Amygdala (tissue), 56 donors: ENCODE results near the gene PIK3R1.

Experiments
- DNase-seq, 56 donors: peaks; one replicate each; lab custom pipeline; 2025; lab: John Stamatoyannopoulos, UW

The PIK3R1 gene

DNA sequence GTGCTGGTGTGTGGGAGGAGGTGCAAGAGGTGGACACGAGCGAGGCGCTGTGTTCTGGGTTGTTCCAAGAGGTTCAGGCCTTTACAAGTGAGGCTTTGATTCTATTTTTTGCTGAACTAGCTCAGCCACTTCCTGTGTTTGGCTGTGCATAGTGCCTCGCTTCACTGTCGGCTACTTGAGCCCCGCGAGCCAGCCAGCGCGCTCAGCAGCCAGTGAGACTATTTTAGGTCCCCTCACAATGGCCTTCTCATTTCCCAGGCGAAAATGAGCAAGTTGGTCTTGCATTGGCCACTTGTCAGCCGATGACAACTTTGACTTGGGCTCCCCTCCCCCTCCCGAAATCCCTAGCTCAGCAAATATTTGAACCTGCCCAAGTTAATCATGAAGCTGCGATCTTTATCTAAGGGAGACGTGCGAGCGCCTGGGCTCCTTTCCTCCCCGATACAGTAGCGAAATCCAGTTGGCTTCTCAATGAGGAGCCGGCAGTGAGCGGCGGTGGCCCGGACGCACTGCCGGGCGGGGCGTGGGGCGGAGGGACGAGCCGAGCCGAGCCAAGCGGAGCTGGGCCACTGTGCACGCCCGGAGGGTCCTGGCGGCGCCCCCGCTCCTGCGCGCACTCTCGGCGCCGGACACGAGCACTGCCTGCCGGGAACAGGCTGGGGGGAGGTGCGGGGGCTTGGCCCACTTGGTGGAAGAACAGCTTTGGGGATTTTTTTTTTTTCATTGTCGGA is 72.6 kb downstream of the PIK3R1 start:
- peak in 55 of 56 donors; percentile 20 to 91 (median 78) for DNase-seq

DNA sequence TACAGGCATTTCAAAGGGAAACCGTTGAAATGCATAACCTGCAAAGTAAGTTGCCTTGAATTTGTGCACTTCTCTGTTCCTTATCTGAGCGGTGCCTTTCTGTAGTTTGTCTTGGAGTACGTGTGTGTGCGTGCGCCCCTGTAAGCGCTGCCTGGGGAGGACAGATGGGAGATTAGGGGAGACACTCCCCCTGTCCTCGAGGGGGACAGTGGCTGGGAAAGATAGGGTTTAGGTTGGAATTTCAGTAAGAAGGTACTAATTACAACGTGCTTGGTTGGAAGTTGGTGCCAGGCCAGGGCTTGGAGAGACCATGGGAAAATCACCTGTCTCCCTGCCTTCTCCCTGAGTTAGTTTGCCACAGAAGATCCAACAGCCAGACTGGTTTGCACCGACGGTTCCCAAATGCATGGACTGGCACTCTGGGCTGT is 73.2 kb downstream of the PIK3R1 start:
- peak in 12 of 56 donors; percentile 24 to 71 (median 50) for DNase-seq

DNA sequence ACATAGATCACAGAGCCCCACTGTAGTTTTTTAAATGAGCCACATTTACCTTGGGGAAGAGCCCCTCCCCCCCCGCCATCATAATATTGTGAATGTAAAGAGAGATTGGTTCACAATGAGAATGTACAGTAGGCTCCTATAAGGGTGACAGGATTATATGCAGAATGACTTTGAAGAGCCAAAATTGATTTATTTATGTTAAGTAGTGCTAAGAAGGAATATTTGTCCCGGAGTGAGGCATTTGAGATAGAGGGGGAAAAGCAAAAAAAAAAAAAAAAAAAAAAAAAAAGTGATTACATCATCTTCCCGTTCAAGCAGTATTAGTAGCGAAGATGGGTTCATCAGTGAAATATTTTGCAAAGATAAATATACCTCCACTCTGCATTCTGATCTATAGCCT is 73.9 kb downstream of the PIK3R1 start:
- DNase-seq, result no peak

DNA sequence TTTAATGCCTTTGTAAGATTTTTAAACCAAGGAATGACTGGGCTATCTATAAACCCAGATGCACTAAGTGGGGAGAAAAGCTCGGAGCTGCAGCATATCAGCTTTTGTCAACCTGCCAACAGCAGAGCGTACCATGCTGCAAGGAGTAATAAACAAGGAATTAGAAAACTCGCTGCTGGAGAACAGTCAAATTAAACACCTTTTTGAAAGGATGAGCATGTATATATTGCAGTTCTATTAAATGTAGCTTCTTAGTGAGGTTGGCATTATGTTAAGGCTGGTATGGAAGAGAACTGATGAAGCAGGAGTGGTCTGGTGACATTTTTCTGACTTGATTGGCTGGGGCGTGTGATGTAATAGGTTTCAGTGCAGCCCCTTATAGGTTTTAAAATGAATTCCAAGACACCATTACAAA is 74.7 kb downstream of the PIK3R1 start:
- DNase-seq, result peak in 21 of 56 donors; percentile 6 to 75 (median 39)

DNA sequence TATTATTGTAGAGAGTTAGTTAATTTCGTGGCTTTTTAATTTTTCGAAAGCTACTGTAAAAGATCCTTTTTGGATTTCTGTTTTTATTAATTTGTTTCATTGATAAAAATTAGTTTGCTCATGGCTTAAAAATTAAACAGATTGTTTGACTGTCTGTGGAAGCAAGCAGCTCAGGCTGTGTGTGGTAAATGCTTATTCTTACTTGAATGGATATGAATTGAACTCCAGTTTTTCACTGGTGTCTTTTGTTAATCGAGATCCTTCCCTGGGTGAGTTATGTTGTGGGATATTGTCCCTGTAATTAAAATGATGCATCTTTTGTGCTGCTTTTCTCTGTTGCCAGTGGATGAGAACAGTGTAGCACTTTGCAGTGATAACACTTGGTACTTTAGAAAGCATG is 75.3 kb downstream of the PIK3R1 start:
- DNase-seq, result no peak

DNA sequence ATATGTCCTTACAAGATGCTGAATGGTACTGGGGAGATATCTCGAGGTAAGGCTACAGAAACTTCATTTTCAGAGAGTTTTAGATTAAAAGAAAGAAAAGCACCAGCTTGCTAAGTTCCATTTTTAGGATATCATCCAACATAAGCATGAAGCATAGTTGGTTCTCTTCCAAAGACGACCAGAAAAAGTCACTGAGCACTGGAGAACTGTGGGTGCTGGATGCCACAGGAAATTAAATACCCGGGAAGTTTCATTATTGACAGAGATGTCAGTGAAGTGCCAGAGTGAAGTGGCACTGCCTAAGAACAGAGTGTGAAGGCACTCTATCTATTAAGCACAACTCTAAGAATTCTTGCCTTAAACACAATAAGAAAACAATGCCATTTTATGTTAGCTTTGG is 76.8 kb downstream of the PIK3R1 start:
- no peak for DNase-seq

DNA sequence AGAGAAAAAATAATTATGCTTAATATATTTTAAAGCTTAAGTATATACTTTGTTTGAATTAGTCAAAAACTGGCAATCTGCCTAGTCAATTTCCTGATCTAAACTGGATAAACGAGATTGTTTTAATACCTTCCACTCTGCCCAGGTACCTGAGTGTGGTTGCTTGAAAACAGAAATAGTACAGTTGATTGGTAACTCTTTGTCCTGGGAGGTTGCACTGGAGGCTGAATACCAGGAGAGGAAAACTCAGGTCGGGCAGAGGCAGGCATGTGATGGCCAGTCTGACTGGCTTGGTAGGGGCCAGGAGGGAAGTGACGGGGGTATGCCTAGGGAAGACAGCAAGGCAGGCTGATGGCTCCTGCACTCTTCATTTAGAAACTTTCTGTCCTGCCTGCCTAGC is 80.2 kb downstream of the PIK3R1 start:
- no peak for DNase-seq

DNA sequence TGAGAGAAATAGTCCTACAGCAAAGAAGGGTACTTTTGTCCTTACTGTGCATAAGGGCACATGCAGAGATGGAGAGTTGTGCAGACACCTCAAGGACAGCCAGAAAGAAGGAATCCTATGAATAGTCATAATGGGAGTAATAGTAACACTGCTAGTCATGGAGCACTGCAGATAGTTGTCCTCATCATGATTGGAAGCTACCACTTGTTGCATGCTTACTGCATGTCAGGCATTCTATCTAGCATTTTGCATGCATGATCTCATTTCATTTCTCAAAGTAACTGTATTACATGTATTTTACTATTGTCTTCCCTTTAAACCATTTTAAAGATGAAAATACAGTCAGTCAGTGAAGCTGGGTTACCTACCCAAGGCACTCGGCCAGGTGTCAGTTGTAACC is 81.3 kb downstream of the PIK3R1 start:
- no peak for DNase-seq

DNA sequence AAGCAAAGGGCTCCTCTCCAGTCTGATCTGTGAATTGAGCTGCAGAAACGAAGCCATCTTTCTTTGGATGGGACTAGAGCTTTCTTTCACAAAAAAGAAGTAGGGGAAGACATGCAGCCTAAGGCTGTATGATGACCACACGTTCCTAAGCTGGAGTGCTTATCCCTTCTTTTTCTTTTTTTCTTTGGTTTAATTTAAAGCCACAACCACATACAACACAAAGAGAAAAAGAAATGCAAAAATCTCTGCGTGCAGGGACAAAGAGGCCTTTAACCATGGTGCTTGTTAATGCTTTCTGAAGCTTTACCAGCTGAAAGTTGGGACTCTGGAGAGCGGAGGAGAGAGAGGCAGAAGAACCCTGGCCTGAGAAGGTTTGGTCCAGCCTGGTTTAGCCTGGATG is 82.1 kb downstream of the PIK3R1 start:
- DNase-seq, result no peak

DNA sequence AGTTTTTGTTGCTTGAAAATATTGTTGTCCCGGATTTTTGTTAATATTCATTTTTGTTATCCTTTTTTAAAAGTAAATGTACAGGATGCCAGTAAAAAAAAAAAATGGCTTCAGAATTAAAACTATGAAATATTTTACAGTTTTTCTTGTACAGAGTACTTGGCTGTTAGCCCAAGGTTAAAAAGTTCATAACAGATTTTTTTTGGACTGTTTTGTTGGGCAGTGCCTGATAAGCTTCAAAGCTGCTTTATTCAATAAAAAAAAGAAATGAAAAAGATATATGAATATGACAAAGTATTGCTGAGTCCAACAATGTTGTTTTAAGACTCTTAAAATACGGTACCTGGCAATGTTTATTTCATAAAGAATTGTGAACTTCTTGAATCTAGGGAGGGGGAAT is 82.9 kb downstream of the PIK3R1 start:
- DNase-seq, result no peak

DNA sequence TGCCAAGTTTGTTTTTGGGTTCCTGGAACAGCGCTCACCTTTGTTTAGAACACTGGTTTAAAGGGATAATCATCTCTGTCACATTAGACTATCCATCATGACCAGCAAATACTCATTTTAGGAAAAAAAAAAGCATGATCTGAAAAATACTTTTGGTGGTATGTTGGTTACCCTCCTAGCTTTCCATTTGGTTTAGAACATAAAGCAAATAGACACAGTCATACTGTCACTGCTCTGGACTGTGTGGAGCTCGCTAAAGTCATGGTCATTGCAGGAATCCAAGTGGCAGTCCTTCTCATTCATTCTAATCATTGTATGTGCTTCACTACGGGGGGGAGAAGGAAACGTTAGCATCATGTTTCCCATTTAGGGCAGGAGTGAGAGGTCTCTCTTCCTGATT is 83.5 kb downstream of the PIK3R1 start:
- no peak for DNase-seq

DNA sequence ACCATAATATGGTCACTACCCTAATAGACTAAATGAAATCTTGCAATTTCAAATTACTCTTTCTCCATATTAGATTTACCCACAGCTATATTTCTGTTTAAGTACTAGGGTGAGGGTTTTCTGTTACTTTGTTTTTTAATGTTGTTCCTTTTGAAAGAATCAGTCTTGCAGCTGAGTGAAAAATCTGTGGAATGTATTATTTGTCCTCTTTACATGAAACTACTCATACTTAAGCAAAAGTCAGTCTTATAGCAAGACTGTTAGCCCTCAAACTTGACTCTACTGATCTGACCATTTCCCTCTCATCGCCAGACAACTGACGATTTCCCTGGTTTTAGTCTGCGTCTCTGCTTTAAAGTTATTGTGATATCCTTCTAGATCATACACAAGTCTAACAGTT is 84.0 kb downstream of the PIK3R1 start:
- no peak for DNase-seq

DNA sequence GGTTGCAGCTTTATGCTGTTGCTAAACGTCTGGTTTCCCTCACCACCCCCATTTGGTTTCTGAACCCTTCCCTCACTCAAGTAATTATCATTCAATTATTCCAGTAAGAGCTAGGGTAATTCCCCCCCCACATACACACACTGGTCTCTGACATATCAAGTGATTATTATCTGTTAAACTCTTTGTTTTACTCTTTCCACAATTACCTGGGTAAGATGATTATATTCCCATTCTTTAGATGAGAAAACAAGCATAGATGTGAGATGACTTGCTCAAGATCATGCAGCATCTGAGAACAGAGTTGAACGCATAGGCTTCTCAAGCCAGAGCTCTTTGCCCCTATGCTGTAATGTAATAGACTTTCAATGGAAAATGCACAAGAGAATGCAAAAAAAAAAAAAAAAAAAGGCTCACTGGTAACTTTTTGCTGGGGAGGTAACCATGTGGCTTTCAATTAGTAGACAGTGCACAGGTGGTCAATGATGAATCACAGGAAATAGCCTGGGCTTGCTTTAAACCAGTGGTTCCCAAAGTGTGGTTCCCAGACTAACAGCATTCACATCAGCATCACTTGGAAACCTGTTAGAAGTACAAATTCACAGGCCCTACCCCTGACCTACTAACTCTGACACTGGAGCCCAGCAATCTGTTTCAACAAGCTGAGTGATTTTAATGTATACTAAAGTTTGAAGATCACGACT is 87.6 kb downstream of the PIK3R1 start:
- no peak for DNase-seq

DNA sequence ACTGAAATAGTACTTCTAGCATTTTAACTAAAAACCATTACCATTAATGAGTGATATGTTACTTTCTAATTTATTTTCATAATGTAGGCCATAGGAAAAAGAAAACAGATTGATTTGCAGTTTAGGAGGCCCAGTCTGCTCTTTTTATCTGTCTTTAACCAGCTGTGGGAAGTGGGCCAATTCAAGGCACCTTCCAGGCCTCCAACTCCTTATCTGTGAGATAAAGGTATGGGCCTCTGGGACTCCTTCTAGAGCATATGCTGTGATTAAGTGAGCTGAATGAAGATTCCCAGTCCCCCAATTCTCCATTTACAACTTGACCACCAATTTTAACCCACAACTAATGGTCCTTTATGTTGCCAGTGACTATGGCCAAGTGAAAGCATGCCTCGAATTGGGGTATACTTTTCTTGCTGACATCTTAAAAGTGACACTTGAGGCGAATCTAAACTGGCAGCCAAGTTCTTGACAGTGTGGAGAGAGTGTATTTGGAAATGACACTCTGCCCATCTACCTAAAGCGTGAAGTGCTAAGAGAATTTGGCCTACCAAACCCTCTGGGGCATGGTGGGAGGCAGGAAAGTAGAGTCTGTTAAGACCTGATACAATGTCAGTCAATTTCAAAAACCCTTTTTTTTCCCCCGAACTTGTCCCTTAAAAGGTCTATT is 88.3 kb downstream of the PIK3R1 start:
- DNase-seq, result no peak

DNA sequence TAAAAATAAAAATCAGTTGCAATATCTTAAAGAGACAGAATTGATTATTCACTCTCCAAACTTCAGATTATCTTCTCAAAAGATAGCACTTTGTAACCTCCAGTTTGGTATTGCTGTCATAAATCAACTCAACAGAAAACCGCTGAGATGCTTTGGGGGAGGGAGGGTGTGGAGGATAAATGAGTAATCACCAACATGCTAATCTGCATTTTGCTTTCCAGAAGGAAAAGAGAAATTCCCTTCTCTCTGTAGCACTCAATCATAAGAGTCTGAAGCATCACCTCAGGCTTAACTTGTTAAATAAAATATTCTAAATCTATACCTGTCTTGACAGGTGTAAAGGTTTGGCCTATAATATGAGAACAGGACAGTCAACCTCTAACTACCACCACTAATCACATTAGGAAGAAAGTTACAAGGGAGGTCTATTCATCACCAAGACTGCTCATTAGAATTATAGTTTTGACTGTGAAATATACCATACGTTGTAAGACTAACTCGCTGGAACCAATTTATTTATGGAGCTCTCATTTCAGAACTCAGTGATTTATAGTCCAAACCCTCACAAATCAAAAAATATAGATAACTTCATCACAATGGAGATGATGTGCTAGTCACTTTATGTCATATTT is 89.0 kb downstream of the PIK3R1 start:
- peak in 1 of 56 donors; percentile 15 for DNase-seq

DNA sequence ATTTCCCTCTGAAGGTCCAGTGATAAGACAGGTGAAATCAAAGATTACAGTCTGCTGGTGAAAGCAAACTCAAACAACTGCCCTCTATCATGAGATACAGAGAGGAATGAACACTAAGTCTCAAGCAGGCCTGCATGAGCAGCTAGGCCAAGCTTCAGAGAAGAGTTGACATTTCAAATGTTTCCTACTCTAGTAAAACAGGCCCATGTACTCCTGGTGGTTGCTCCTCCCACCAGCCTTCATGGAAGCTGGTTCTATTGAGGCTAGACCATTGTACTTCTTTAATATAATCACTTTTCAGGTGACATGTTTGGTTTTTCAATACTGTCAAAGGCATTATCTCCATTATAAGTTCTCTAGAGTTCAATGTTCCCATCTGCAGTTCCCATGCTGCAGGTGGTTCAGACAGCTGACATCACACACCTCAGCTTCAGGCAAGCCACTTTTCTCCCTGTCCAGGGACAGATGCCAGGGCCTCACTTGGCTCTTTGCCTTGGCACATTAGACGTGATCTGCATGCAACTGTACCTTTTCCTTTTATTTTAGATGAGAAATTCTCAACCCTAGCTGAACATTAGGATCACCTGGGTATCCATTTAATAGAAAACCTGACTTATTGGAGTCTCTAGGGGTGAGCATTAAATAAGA is 89.8 kb downstream of the PIK3R1 start:
- peak in 4 of 56 donors; percentile 4 to 17 (median 14) for DNase-seq

DNA sequence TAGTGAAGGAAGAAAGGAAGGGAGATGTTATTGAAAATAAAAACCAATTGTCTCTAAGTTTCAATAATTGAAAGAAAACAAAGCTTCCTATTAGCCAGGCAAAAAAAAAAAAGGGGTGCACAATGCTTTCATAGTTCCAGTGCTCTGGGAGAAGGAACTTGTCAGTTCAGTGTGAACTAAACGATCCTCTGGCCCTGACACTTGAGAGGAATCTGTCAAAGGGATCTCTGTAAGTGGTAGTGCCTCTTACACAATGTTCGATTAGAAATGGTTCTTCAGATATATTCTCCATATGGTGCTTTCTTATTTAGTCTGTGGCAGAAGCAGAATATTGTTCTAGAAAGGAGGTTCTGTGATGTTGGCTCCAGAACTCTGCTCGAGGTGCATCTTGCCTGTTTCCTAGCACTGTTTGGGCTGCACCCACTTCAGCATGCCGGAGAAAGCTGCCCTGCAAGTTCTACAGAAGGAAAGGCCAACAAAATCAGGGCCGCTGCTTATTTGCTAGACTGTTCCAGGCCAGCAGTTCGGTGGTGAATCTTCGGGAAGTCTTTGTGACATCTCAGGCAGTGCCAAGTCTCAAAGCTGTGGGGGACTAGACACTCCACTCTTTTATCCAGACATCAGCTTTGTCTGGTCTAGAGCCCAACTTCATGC is 90.9 kb downstream of the PIK3R1 start:
- DNase-seq, result peak in 2 of 56 donors; percentile 8 to 18

DNA sequence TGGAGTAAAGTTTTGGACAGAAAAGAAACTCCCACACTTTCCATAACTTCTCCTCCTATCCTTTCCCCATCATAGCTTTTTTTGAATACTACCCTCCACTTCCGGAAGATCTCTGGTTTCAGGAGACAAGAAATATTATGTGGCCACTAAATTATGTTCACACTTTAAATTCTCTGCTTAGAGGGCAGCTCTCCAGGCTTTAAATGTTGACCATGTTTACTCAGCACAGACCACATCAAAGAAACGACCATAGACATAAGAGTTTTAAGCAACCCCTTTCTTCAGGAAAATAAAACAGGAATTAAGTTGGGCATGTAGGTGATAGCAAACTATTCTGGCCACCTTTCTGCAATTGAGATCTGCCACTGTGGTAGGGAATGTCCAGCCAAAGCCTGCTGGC is 97.8 kb downstream of the PIK3R1 start:
- no peak for DNase-seq

DNA sequence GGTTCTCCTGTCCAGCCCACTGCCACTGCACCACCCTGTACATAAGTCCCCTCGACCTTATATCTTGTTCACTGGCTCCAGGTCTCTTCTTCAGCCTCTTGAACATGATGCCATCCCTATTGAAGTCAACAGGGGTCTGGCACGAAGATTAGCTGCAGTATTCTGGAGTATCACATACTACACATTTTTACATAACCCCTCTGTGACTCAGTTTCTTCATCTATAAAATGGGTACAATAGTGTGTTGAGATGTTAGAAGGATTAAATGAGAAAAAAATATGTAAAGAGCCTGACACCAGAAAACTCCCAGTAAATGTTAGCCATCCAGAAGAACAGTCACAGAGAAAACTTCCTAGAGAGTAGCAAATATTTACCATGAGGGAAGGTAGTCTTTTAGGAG is 98.9 kb downstream of the PIK3R1 start:
- no peak for DNase-seq

DNA sequence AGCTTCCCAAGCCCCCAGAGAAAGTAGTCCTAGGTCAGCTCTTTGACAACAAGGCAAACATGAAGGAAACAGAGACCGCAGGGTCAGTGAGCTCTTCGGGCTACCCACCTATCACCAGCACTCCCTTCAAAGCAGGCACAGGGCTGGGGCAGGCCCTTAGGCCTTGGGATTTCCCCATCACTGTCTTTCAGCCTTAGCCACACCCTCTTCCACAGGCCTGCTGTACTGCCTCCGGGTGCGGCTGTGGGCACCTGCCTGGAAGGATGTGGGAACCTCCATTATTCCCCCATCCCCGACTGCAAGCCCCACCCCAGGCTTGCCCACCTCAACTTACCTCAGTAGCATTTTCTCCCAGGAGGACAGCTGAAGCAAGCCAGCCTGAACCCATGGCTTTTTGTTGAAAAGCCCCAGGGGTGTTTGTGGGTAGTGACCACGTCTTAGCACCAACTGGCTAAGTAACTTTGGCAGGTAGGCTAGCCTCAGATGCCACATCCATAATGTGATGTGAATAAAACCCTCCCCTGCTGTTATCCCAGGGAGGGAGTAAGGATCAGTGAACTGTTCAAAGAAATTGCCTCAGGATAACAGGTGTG is 100.2 kb downstream of the PIK3R1 start:
- DNase-seq, result no peak
